HG02938 (cell line): ENCODE data around the gene PADI1.

Experiments used
- ATAC-seq: cut with Tn5 transposase; IDR thresholded peaks from one replicate; pipeline ENCODE4 v1.9.1; 2021; ENCODE audit warnings: mild to moderate bottlenecking, moderate library complexity; ENCODE audit not compliant: unreplicated experiment

Gene PADI1

GRCh38 chr1:17295292-17295691 is 90.4 kb downstream of the PADI1 start:
- ATAC-seq = no peak
